ENCODE data around the gene EVA1C.

DNA sequence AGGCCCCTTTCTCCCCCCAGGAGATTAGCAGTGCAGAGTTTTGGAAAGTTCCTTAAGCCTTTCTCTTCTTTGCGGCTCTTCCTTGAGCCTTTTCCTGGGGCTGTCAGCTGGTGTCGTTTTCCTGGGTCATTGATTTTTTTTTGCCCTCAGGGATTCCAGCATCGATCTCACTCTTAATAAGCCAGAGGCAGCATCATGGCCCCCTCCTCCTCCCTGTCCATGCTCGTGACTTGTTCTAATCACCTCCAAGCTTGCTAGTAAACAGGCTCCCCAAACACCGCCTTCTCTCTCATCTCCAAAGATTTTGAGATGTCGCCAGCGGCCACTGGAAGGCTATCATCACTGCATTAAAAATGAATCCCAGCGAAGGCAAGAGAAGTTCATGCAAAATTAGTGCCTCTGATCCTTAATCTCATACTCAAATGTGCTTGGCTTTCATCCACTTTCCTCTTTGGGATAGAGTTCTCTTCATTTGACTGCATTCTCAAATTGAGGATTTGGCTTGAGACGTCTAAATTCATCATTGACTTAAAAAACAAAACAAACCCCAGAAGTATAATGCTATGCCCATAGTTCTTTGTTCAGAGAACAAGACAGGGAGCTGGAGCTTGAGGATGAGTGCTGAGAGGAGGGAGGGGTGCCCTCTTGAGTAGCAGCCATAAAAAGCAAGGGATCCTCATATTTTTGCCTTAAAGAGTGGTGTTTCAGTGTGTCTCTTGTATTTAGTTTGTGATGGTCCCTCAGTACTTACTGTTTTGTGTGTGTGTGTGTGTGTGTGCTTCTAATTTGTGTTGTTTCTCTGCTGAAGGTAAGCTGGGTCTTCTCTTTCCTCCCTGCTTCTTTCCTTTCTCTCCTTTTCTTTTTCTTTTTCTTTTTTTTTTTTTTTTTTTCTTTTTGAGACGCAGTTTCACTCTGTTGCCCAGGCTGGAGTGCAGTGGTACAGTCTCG is 3.2 kb downstream of the EVA1C start:
- TF ChIP-seq, protein P1, sequence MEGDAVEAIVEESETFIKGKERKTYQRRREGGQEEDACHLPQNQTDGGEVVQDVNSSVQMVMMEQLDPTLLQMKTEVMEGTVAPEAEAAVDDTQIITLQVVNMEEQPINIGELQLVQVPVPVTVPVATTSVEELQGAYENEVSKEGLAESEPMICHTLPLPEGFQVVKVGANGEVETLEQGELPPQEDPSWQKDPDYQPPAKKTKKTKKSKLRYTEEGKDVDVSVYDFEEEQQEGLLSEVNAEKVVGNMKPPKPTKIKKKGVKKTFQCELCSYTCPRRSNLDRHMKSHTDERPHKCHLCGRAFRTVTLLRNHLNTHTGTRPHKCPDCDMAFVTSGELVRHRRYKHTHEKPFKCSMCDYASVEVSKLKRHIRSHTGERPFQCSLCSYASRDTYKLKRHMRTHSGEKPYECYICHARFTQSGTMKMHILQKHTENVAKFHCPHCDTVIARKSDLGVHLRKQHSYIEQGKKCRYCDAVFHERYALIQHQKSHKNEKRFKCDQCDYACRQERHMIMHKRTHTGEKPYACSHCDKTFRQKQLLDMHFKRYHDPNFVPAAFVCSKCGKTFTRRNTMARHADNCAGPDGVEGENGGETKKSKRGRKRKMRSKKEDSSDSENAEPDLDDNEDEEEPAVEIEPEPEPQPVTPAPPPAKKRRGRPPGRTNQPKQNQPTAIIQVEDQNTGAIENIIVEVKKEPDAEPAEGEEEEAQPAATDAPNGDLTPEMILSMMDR (IDR thresholded peaks at IDR 0.05) = no peak
- TF ChIP-seq EZH2 (IDR thresholded peaks at IDR 0.05; ENCODE audit: borderline replicate concordance, insufficient read depth, low read depth, low read length, poor library complexity, severe bottlenecking) = no peak
